HCT116 (cell line): ENCODE measurements around the gene CUX1. TPM values are rescaled to one million over a fixed set of nuclear protein-coding genes. Genes with fewer than 3 reads are reported as not detected.

Experiments used
- ATAC-seq: fragments of 200-7000 bp; cut with Tn5 transposase; 2 replicates; pipeline ENCODE4 v1.9.1; 2020; ENCODE audit warnings: mild to moderate bottlenecking, moderate library complexity
- BruUV-seq: library from RNA; stranded (reverse); fragments of 400-500 nt; replicated peaks from 2 replicates; lab custom pipeline; 2021; lab: Mats Ljungman, UMichigan
- CTCF ChIA-PET: fragments of 300-600 bp; sonication (Branson Sonifier 250); formaldehyde crosslinking; loops from one replicate; lab custom pipeline; 2021; ENCODE audit warnings: antibody characterized with exemption; lab: Charles Lee
- POLR2A ChIA-PET: fragments of 300-600, 350-600 bp; sonication (Branson Sonifier 250); formaldehyde crosslinking; loops from one replicate; lab custom pipeline; 2021; ENCODE audit warnings: antibody characterized with exemption; lab: Charles Lee
- RAD21 ChIA-PET, 2 experiments: fragments of 300-600 bp; sonication (Branson Sonifier 250); formaldehyde crosslinking; loops; one replicate each; lab custom pipeline; 2023; ENCODE audit warnings: low total read pairs in 2 of 2; ENCODE audit not compliant: uncharacterized antibody in 2 of 2, unreplicated experiment in 2 of 2, low non-redundant PET in 1 of 2; lab: Charles Lee
- DNase-seq: peaks from one replicate; pipeline ENCODE4 v3.0.0-alpha.2; 2010; ENCODE audit warnings: low read depth, low spot score
- H2AFZ ChIP-seq: fragments of 200-600 bp; shearing (Covaris generic), sonication (generic); 2 replicates; pipeline ENCODE4 v1.6.1; 2017; ENCODE audit warnings: low read depth, mixed run types, mixed read lengths, antibody characterized with exemption, low read length; ENCODE audit not compliant: poor library complexity, severe bottlenecking
- H3K27ac ChIP-seq: 2 replicates; pipeline ENCODE4 v1.5.1; 2012; ENCODE audit warnings: low read depth, low read length
- H3K27me3 ChIP-seq: fragments of 200-600 bp; sonication (generic); 2 replicates; pipeline ENCODE4 v1.6.1; 2016; ENCODE audit warnings: mixed run types, low read length, mixed read lengths; ENCODE audit not compliant: insufficient read depth
- H3K36me3 ChIP-seq, 2 experiments: fragments of 200-500 bp in 1 of 2; fragments of 200-600 bp in 1 of 2; sonication (Bioruptor generic) in 1 of 2; sonication (generic) in 1 of 2; 2 replicates each; pipeline versions ENCODE4 v1.5.1 to v1.6.1; 2014 to 2016; ENCODE audit warnings: low read length in 2 of 2, inconsistent platforms in 1 of 2, mixed read lengths in 1 of 2, mixed run types in 1 of 2; ENCODE audit not compliant: insufficient read depth in 2 of 2, control insufficient read depth in 1 of 2
- H3K4me1 ChIP-seq, 2 experiments: fragments of 200-600 bp in 1 of 2; sonication (generic) in 1 of 2; 2 replicates each; pipeline versions ENCODE4 v1.5.1 to v1.6.1; 2012 to 2017; ENCODE audit warnings: low read length in 2 of 2, inconsistent platforms in 1 of 2, mild to moderate bottlenecking in 1 of 2, mixed read lengths in 1 of 2, mixed run types in 1 of 2, moderate library complexity in 1 of 2; ENCODE audit not compliant: insufficient read depth in 2 of 2, control insufficient read depth in 1 of 2
- H3K4me2 ChIP-seq: fragments of 200-600 bp; sonication (generic); 2 replicates; pipeline ENCODE4 v1.6.1; 2017; ENCODE audit warnings: mixed run types, low read length, mixed read lengths
- H3K4me3 ChIP-seq, 2 experiments: fragments of 200-600 bp in 1 of 2; sonication (generic) in 1 of 2; replicated peaks in 1 of 2; 2 replicates each; pipeline ENCODE4 v1.5.1; 2011 to 2016; ENCODE audit warnings: low read length in 2 of 2, control low read depth in 1 of 2, low read depth in 1 of 2, mild to moderate bottlenecking in 1 of 2, mixed read lengths in 1 of 2, mixed run types in 1 of 2
- H3K79me2 ChIP-seq: fragments of 200-600 bp; sonication (generic); 2 replicates; pipeline ENCODE4 v1.6.1; 2017; ENCODE audit warnings: mild to moderate bottlenecking, mixed run types, low read length, moderate library complexity, mixed read lengths; ENCODE audit not compliant: insufficient read depth
- H3K9ac ChIP-seq: fragments of 200-600 bp; sonication (generic); 2 replicates; pipeline ENCODE4 v1.6.1; 2016; ENCODE audit warnings: low read length, mixed read lengths
- H3K9me2 ChIP-seq: fragments of 200-600 bp; sonication (generic), shearing (Covaris generic); 2 replicates; pipeline ENCODE4 v1.6.1; 2017; ENCODE audit warnings: mixed run types, mild to moderate bottlenecking, moderate library complexity; ENCODE audit not compliant: insufficient read depth
- H3K9me3 ChIP-seq, 2 experiments: fragments of 200-500 bp in 1 of 2; fragments of 200-600 bp in 1 of 2; sonication (Bioruptor generic) in 1 of 2; sonication (generic) in 1 of 2; 2 replicates each; pipeline ENCODE4 v1.6.1; 2014 to 2017; ENCODE audit warnings: low read length in 2 of 2, mixed read lengths in 2 of 2, inconsistent platforms in 1 of 2, low read depth in 1 of 2, mild to moderate bottlenecking in 1 of 2, mixed run types in 1 of 2, moderate library complexity in 1 of 2; ENCODE audit not compliant: control insufficient read depth in 1 of 2, insufficient read depth in 1 of 2
- H4K20me1 ChIP-seq: fragments of 200-600 bp; sonication (generic), shearing (Covaris generic); 2 replicates; pipeline ENCODE4 v1.6.1; 2017; ENCODE audit warnings: mixed run types, mild to moderate bottlenecking, moderate library complexity; ENCODE audit not compliant: insufficient read depth
- ATF3 ChIP-seq: IDR thresholded peaks from 2 replicates; pipeline ENCODE4 v1.6.1; 2012
- CEBPB ChIP-seq: IDR thresholded peaks from 2 replicates; pipeline ENCODE4 v1.6.1; 2012; ENCODE audit warnings: low read depth
- CTCF ChIP-seq, 3 experiments: fragments of 200-600 bp in 1 of 3; sonication (generic) in 1 of 3; IDR thresholded peaks in 2 of 3; conservative IDR thresholded peaks in 1 of 3; 2 replicates each; pipeline ENCODE4 v1.5.1; 2012 to 2017; ENCODE audit warnings: low read depth in 2 of 3, low read length in 2 of 3, antibody characterized with exemption in 1 of 3, borderline replicate concordance in 1 of 3, control low read depth in 1 of 3, mild to moderate bottlenecking in 1 of 3, mixed read lengths in 1 of 3, mixed run types in 1 of 3, moderate library complexity in 1 of 3; ENCODE audit not compliant: insufficient read depth in 1 of 3
- EGR1 ChIP-seq: IDR thresholded peaks from 2 replicates; pipeline ENCODE4 v1.6.1; 2012; ENCODE audit warnings: low read depth
- ELF1 ChIP-seq: IDR thresholded peaks from 2 replicates; pipeline ENCODE4 v1.6.1; 2012; ENCODE audit warnings: low read depth, borderline replicate concordance
- EZH2 ChIP-seq: fragments of 200-600 bp; sonication (generic); IDR thresholded peaks from 2 replicates; pipeline ENCODE4 v1.6.1; 2017; ENCODE audit warnings: antibody characterized with exemption, mixed run types
- EZH2phosphoT487 ChIP-seq: fragments of 200-600 bp; IDR thresholded peaks from 2 replicates; pipeline ENCODE4 v1.6.1; 2018; ENCODE audit warnings: antibody characterized with exemption, borderline replicate concordance
- FOSL1 ChIP-seq: IDR thresholded peaks from 2 replicates; pipeline ENCODE4 v1.6.1; 2012; ENCODE audit warnings: low read depth
- JUND ChIP-seq: IDR thresholded peaks from 2 replicates; pipeline ENCODE4 v1.6.1; 2012
- POLR2A ChIP-seq: IDR thresholded peaks from 2 replicates; pipeline ENCODE4 v1.7.0; 2011; ENCODE audit warnings: borderline replicate concordance; ENCODE audit not compliant: insufficient read depth, insufficient read length; ENCODE audit errors: extremely low read depth
- RAD21 ChIP-seq: IDR thresholded peaks from 2 replicates; pipeline ENCODE4 v1.6.1; 2012; ENCODE audit warnings: low read depth, mild to moderate bottlenecking
- REST ChIP-seq: IDR thresholded peaks from 2 replicates; pipeline ENCODE4 v1.6.1; 2012; ENCODE audit warnings: low read depth
- SP1 ChIP-seq: IDR thresholded peaks from 2 replicates; pipeline ENCODE4 v1.6.1; 2012; ENCODE audit warnings: low read depth
- SRF ChIP-seq: IDR thresholded peaks from 2 replicates; pipeline ENCODE4 v1.6.1; 2012; ENCODE audit warnings: low read depth
- YY1 ChIP-seq: IDR thresholded peaks from 2 replicates; pipeline ENCODE4 v1.6.1; 2011; ENCODE audit warnings: low read length, low read depth, moderate library complexity, mild to moderate bottlenecking; ENCODE audit not compliant: insufficient replicate concordance; ENCODE audit errors: extremely low read depth
- ZFX ChIP-seq: fragments of 450-650 bp; IDR thresholded peaks from 2 replicates; pipeline ENCODE4 v1.6.1; 2017
- ZNF274 ChIP-seq: fragments of 200-500 bp; sonication (Bioruptor generic); IDR thresholded peaks from 2 replicates; pipeline ENCODE4 v1.6.1; 2014; ENCODE audit warnings: mild to moderate bottlenecking, low read depth, low read length, inconsistent platforms
- intact Hi-C: fragments of 100-400 bp; cut with micrococcal nuclease; formaldehyde crosslinking; loops from 2 replicates; pipeline ENCODE4 v1.10.0; 2022
- total RNA-seq: library from RNA; stranded (reverse); gene quantifications from one replicate; pipeline ENCODE4 v1.2.1, GENCODE V29; 2021; ENCODE audit not compliant: unreplicated experiment

Gene CUX1
- total RNA-seq, 1 experiment from 2014 or later, result 68.9 TPM

- Histone ChIP-seq H2AFZ (no peak overlapping the region), H3K27me3 (no peaks in the 10 kb centered on the region), H3K4me2 (no peak overlapping the region), H4K20me1 (no peaks in the 10 kb centered on the region)
- ChIA-PET CTCF (no interaction called here), POLR2A (no interaction called here)
- TF ChIP-seq SP1, result no peak
- no peak for TF ChIP-seq EZH2
- TF ChIP-seq JUND, result no peak
- no peak for TF ChIP-seq REST
- TF ChIP-seq ATF3, result no peak
- TF ChIP-seq, all 23 proteins: peak for 0
- H3K9ac ChIP-seq, result no peak overlapping the region
- peaks cover 4% of the 10 kb centered on the region; the same call in 1 of the 2 replicates for H3K79me2 ChIP-seq
- no TSS peak for BruUV-seq
- no peak for DNase-seq
- H3K4me3 ChIP-seq, result no peak overlapping the region
- H3K9me3 ChIP-seq, result no peaks in the 10 kb centered on the region
- intact Hi-C loops, result no loop called here
- H3K27ac ChIP-seq, result no peak overlapping the region
- no peaks in the 10 kb centered on the region for H3K36me3 ChIP-seq
- H3K9me2 ChIP-seq, result no peaks in the 10 kb centered on the region
- H3K4me1 ChIP-seq, result peaks cover 12 to 17% of the 10 kb centered on the region in 2 experiments
- RAD21 ChIA-PET, result no interaction called here
- no peak for ATAC-seq
These were observed 329.6 kb downstream of the CUX1 start for GRCh38 chr7:102147008-102147407.

- intact Hi-C loops, result no loop called here
- peaks cover 4% of the 10 kb centered on the region; the same call in 1 of the 2 replicates for H3K79me2 ChIP-seq
- H3K9me2 ChIP-seq, result no peaks in the 10 kb centered on the region
- no peak overlapping the region for H3K9ac ChIP-seq
- H4K20me1 ChIP-seq, result no peaks in the 10 kb centered on the region
- no TSS peak for BruUV-seq
- H3K9me3 ChIP-seq, result no peaks in the 10 kb centered on the region
- peaks cover 16 to 35% of the 10 kb centered on the region in 2 experiments for H3K4me1 ChIP-seq
- H3K4me3 ChIP-seq, result no peak overlapping the region
- no peak overlapping the region for H3K27ac ChIP-seq
- POLR2A ChIA-PET, result no interaction called here
- H3K36me3 ChIP-seq, result no peaks in the 10 kb centered on the region
- no peaks in the 10 kb centered on the region for H3K27me3 ChIP-seq
- ATAC-seq, result no peak
- H3K4me2 ChIP-seq, result no peak overlapping the region
- no peak for DNase-seq
- H2AFZ ChIP-seq, result no peak overlapping the region
- CTCF ChIA-PET, result no interaction called here
- RAD21 ChIA-PET, result no interaction called here
- TF ChIP-seq EZH2phosphoT487, result no peak
- TF ChIP-seq CEBPB, result no peak
- no peak for TF ChIP-seq RAD21
- no peak for TF ChIP-seq POLR2A
- no peak for TF ChIP-seq ELF1
- no peak for TF ChIP-seq FOSL1
- no peak for TF ChIP-seq ZFX
- TF ChIP-seq ATF3, result no peak
- TF ChIP-seq YY1, result no peak
- no peak for TF ChIP-seq CTCF (IDR thresholded peaks at IDR 0.05 in 2 of 3, conservative IDR thresholded peaks at IDR 0.05 in 1 of 3; ENCODE audit: borderline replicate concordance in 1 of 3, insufficient read depth in 1 of 3, low read depth in 2 of 3, low read length in 2 of 3)
- no peak for TF ChIP-seq EZH2
- TF ChIP-seq SRF, result no peak
- TF ChIP-seq EGR1, result no peak
- no peak for TF ChIP-seq ZNF274
- TF ChIP-seq JUND, result no peak
These were observed 331.4 kb downstream of the CUX1 start for GRCh38 chr7:102148799-102149198.
